SK-N-SH treated with all-trans-retinoic acid at 6 μM for 48 hours (cell line): ENCODE results near the gene AFAP1.

Experiments
- ATAC-seq: fragments of 200-7000 bp; cut with Tn5 transposase; 3 replicates; pipeline ENCODE4 v1.9.1; 2020; ENCODE audit warnings: mild to moderate bottlenecking, moderate library complexity
- ARNTL ChIP-seq: fragments of 450-650 bp; formaldehyde crosslinking; IDR thresholded peaks from 2 replicates; pipeline ENCODE4 v1.5.0; 2020; ENCODE audit warnings: low read depth, mild to moderate bottlenecking, moderate library complexity, borderline replicate concordance
- BACH2 ChIP-seq: fragments of 250-450 bp; sonication (Bioruptor Pico); IDR thresholded peaks from 2 replicates; pipeline ENCODE4 v1.9.0; 2021; ENCODE audit warnings: mild to moderate bottlenecking, borderline replicate concordance
- CSRNP3 ChIP-seq: fragments of 250-450 bp; sonication (Bioruptor Pico); IDR thresholded peaks from 2 replicates; pipeline ENCODE4 v1.5.1; 2021; ENCODE audit warnings: mild to moderate bottlenecking, moderate library complexity
- ESRRG ChIP-seq: fragments of 250-450 bp; sonication (Bioruptor Pico); IDR thresholded peaks from 2 replicates; pipeline ENCODE4 v1.6.1; 2021; ENCODE audit warnings: mild to moderate bottlenecking
- GLIS3 ChIP-seq: fragments of 250-450 bp; sonication (Bioruptor Pico); IDR thresholded peaks from 2 replicates; pipeline ENCODE4 v1.5.0; 2020; ENCODE audit warnings: mild to moderate bottlenecking, moderate library complexity
- OSR1 ChIP-seq: fragments of 250-450 bp; sonication (Bioruptor Pico); IDR thresholded peaks from 2 replicates; pipeline ENCODE4 v1.8.0; 2022; ENCODE audit warnings: moderate library complexity, mild to moderate bottlenecking, inconsistent platforms
- PATZ1 ChIP-seq: fragments of 250-450 bp; sonication (Bioruptor Pico); IDR thresholded peaks from 2 replicates; pipeline ENCODE4 v1.8.0; 2020; ENCODE audit warnings: mild to moderate bottlenecking, moderate library complexity, borderline replicate concordance
- POU6F1 ChIP-seq: fragments of 250-450 bp; sonication (Bioruptor Pico); IDR thresholded peaks from 2 replicates; pipeline ENCODE4 v1.8.0; 2021; ENCODE audit warnings: low read depth, mild to moderate bottlenecking, moderate library complexity, borderline replicate concordance
- PPARA ChIP-seq: fragments of 250-450 bp; sonication (Bioruptor Pico); IDR thresholded peaks from 2 replicates; pipeline ENCODE4 v1.5.0; 2020; ENCODE audit warnings: mild to moderate bottlenecking, borderline replicate concordance
- RARB ChIP-seq: fragments of 250-450 bp; sonication (Bioruptor Pico); IDR thresholded peaks from 2 replicates; pipeline ENCODE4 v1.8.0; 2021; ENCODE audit warnings: mild to moderate bottlenecking, moderate library complexity
- SNAI2 ChIP-seq: fragments of 250-450 bp; sonication (Bioruptor Pico); IDR thresholded peaks from 2 replicates; pipeline ENCODE4 v1.5.0; 2020; ENCODE audit warnings: mild to moderate bottlenecking, moderate library complexity
- TCF4 ChIP-seq: fragments of 250-450 bp; sonication (Bioruptor Pico); IDR thresholded peaks from 2 replicates; pipeline ENCODE4 v1.8.0; 2021; ENCODE audit warnings: mild to moderate bottlenecking, moderate library complexity, borderline replicate concordance
- TOX ChIP-seq: fragments of 250-450 bp; sonication (Bioruptor Pico); IDR thresholded peaks from 2 replicates; pipeline ENCODE4 v1.8.0; 2021; ENCODE audit warnings: mild to moderate bottlenecking, moderate library complexity, borderline replicate concordance
- ZC3H10 ChIP-seq: fragments of 250-450 bp; sonication (Bioruptor Pico); IDR thresholded peaks from 2 replicates; pipeline ENCODE4 v1.5.1; 2021; ENCODE audit warnings: mild to moderate bottlenecking, moderate library complexity
- ZFP3 ChIP-seq: fragments of 250-450 bp; sonication (Bioruptor Pico); IDR thresholded peaks from 2 replicates; pipeline ENCODE4 v1.5.0; 2020; ENCODE audit warnings: mild to moderate bottlenecking, moderate library complexity
- ZFP30 ChIP-seq: fragments of 450-650 bp; formaldehyde crosslinking; IDR thresholded peaks from 2 replicates; pipeline ENCODE4 v1.5.0; 2022; ENCODE audit warnings: mild to moderate bottlenecking, moderate library complexity
- ZNF565 ChIP-seq: fragments of 450-650 bp; formaldehyde crosslinking; conservative IDR thresholded peaks from 2 replicates; pipeline ENCODE4 v1.5.0; 2020; ENCODE audit warnings: low read depth, mild to moderate bottlenecking, moderate library complexity
- ZNF70 ChIP-seq: fragments of 450-650 bp; formaldehyde crosslinking; IDR thresholded peaks from 2 replicates; pipeline ENCODE4 v1.5.0; 2020; ENCODE audit warnings: mild to moderate bottlenecking, moderate library complexity
- ZNF8 ChIP-seq: fragments of 450-650 bp; formaldehyde crosslinking; IDR thresholded peaks from 2 replicates; pipeline ENCODE4 v1.5.0; 2020; ENCODE audit warnings: mild to moderate bottlenecking, moderate library complexity
- TF ChIP-seq, protein P1 (sequence below): fragments of 250-450 bp; sonication (Bioruptor Pico); IDR thresholded peaks from 2 replicates; pipeline ENCODE4 v1.5.0; 2020; ENCODE audit warnings: mild to moderate bottlenecking, moderate library complexity

Gene AFAP1

GRCh38 chr4:7853271-7853670 is 86.4 kb downstream of the AFAP1 start:
- ATAC-seq, result no peak
- TF ChIP-seq TOX (CRISPR knock-in tag), result no peak
- no peak for TF ChIP-seq ZNF565 (CRISPR knock-in tag)
- TF ChIP-seq GLIS3 (CRISPR knock-in tag), result no peak
- no peak for TF ChIP-seq ZC3H10 (CRISPR knock-in tag)
- no peak for TF ChIP-seq BACH2 (CRISPR knock-in tag)
- TF ChIP-seq SNAI2 (CRISPR knock-in tag), result no peak
- no peak for TF ChIP-seq ESRRG (CRISPR knock-in tag)
- no peak for TF ChIP-seq ZFP3 (CRISPR knock-in tag)

- TF ChIP-seq PATZ1 (CRISPR knock-in tag) (no peak), ZC3H10 (CRISPR knock-in tag) (no peak), ZFP3 (CRISPR knock-in tag) (no peak), ZNF70 (CRISPR knock-in tag) (no peak), GLIS3 (CRISPR knock-in tag) (no peak), OSR1 (CRISPR knock-in tag) (no peak)
- TF ChIP-seq, protein P1, sequence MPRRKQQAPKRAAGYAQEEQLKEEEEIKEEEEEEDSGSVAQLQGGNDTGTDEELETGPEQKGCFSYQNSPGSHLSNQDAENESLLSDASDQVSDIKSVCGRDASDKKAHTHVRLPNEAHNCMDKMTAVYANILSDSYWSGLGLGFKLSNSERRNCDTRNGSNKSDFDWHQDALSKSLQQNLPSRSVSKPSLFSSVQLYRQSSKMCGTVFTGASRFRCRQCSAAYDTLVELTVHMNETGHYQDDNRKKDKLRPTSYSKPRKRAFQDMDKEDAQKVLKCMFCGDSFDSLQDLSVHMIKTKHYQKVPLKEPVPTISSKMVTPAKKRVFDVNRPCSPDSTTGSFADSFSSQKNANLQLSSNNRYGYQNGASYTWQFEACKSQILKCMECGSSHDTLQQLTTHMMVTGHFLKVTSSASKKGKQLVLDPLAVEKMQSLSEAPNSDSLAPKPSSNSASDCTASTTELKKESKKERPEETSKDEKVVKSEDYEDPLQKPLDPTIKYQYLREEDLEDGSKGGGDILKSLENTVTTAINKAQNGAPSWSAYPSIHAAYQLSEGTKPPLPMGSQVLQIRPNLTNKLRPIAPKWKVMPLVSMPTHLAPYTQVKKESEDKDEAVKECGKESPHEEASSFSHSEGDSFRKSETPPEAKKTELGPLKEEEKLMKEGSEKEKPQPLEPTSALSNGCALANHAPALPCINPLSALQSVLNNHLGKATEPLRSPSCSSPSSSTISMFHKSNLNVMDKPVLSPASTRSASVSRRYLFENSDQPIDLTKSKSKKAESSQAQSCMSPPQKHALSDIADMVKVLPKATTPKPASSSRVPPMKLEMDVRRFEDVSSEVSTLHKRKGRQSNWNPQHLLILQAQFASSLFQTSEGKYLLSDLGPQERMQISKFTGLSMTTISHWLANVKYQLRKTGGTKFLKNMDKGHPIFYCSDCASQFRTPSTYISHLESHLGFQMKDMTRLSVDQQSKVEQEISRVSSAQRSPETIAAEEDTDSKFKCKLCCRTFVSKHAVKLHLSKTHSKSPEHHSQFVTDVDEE (CRISPR knock-in tag), result no peak
- no peak for ATAC-seq
Measured at GRCh38 chr4:7852568-7853185, 87.0 kb downstream of the AFAP1 start.

DNA sequence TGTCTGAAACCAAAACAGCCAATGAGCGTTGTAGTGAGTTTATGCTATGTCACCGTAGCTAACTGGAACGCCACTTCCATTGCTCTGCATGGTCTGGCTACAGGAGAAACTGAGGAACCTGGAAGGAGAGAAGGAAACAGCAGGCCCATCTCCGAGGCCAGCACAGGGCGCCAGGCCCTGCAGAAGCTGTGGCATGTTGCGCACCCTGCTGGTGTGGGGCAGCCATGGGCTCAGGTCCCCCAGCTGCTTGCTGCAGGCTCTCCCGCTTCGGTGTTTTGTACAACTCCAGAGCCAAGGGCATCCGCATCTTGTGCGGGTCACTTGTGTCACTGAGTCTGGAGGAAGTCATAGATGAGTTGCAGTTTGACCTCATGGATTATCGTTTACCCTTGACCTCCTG is 89.2 kb downstream of the AFAP1 start:
- TF ChIP-seq OSR1 (CRISPR knock-in tag) (no peak), ARNTL (no peak), ZFP30 (CRISPR knock-in tag) (no peak), ZNF70 (CRISPR knock-in tag) (no peak), SNAI2 (CRISPR knock-in tag) (no peak), ZNF8 (CRISPR knock-in tag) (no peak), ZFP3 (CRISPR knock-in tag) (no peak), POU6F1 (CRISPR knock-in tag) (no peak), ZC3H10 (CRISPR knock-in tag) (no peak), PPARA (CRISPR knock-in tag) (no peak), ESRRG (CRISPR knock-in tag) (no peak), CSRNP3 (CRISPR knock-in tag) (no peak), BACH2 (CRISPR knock-in tag) (no peak), TCF4 (CRISPR knock-in tag) (no peak), TOX (CRISPR knock-in tag) (no peak), RARB (CRISPR knock-in tag) (no peak), PATZ1 (CRISPR knock-in tag) (no peak)
- TF ChIP-seq, protein P1 (CRISPR knock-in tag), result no peak
- ATAC-seq, result peak; percentile 34; the same call in 2 of the 3 replicates
